Choroid plexus epithelial cell (primary cell): ENCODE measurements around the gene SEPTIN1.

Source experiments
- DNase-seq: peaks from one replicate; pipeline ENCODE4 v3.0.0-alpha.2; 2010; ENCODE audit warnings: low read depth
- H3K4me3 ChIP-seq: 2 replicates; pipeline ENCODE4 v1.5.1; 2011; ENCODE audit warnings: low read depth, mild to moderate bottlenecking, control low read depth, low read length, moderate library complexity
- TF ChIP-seq, protein P1 (sequence below): conservative IDR thresholded peaks from 2 replicates; pipeline ENCODE4 v1.5.1; 2011; ENCODE audit warnings: low read depth, mild to moderate bottlenecking, control low read depth, inconsistent platforms, low read length, moderate library complexity

SEPTIN1 gene

DNA sequence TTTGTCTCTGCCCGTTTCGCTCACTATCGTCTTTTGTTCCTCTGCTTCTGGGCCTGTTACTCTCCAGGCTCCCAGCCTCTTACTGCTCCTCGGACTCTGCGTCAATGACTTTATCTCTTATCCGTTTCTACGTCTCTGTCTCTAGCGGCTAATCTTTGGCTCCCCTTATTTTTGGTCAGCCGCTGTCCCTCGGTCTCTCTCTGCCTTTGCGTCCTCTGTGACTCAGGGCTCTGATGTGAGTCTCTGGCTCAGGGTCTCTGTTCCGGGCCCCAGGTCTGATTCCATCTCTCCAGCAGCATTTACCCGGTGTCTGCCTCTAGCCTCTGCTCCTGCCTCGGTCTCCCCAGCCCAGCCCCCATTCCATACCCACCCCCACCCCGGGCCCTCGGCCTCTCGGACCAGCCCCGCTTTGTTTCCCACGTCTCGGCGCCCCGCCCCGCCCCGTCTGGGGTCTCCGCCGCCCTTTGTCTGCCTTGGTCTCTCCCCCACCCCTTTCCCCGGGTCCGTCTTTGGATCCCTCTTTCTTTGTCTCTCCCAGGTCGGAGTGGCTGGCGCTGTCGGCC is 12.3 kb upstream of the SEPTIN1 start:
- peak overlapping the region; percentile 78 for H3K4me3 ChIP-seq
- DNase-seq = peak; percentile 34
- TF ChIP-seq, protein P1, sequence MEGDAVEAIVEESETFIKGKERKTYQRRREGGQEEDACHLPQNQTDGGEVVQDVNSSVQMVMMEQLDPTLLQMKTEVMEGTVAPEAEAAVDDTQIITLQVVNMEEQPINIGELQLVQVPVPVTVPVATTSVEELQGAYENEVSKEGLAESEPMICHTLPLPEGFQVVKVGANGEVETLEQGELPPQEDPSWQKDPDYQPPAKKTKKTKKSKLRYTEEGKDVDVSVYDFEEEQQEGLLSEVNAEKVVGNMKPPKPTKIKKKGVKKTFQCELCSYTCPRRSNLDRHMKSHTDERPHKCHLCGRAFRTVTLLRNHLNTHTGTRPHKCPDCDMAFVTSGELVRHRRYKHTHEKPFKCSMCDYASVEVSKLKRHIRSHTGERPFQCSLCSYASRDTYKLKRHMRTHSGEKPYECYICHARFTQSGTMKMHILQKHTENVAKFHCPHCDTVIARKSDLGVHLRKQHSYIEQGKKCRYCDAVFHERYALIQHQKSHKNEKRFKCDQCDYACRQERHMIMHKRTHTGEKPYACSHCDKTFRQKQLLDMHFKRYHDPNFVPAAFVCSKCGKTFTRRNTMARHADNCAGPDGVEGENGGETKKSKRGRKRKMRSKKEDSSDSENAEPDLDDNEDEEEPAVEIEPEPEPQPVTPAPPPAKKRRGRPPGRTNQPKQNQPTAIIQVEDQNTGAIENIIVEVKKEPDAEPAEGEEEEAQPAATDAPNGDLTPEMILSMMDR = no peak

DNA sequence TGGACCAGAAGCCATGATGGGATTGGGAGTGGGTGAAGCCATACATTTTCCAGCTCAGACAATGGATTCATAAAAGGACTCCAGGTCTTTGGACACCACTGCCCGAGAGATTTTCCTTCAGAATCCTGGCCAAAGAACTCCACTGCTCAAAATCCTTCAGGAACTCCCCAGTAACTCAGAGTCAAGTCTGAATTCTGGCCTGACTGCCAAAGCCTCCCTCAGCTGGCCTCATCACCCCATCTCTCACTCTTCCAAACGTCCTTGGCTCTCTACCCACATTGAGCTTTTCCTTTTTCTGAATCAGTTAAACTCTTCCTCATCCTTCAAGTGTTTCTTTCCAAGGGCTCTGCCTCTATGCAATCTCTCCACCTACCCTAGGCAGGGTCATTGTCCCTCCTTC is 1.2 kb upstream of the SEPTIN1 start:
- TF ChIP-seq, protein P1 = no peak
- no peak overlapping the region for H3K4me3 ChIP-seq
- DNase-seq = no peak

DNA sequence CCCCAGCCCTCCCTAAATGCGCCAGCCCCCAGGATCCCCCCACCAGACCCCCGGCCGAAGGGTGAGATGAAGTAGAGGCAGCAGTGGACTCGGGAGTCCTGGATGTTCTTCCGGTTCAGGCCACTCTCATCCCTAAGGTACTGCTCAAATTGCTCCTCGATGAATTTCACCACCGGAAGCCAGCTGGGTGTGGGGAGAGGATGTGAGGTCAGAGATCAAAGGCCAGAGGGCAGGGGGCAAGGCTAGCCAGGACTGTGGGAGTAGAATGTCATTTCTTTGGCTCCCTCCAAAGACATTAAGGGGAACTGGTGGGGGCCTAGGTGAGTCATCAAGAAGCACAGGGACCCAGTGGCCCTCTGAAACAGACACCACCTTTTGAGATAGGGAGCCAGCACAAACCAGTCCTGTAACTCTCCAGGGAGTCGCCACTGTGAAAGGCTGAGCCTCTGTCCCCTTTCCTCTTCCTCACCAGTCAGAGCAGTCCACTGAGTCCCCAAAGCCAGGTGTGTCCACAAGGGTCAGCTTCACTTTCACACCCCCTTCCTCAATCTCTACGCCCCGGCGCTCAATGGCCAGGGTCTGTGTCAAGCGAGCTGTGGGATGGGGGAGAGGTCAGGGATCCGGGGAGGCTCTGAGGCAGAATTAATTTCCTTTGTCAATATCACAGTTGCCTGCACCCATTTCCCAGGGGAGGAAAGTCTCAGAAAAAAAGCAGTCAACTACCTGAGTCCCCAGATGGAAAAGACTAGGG is 895 bp downstream of the SEPTIN1 start:
- TF ChIP-seq, protein P1 = no peak
- no peak overlapping the region for H3K4me3 ChIP-seq
- no peak for DNase-seq

DNA sequence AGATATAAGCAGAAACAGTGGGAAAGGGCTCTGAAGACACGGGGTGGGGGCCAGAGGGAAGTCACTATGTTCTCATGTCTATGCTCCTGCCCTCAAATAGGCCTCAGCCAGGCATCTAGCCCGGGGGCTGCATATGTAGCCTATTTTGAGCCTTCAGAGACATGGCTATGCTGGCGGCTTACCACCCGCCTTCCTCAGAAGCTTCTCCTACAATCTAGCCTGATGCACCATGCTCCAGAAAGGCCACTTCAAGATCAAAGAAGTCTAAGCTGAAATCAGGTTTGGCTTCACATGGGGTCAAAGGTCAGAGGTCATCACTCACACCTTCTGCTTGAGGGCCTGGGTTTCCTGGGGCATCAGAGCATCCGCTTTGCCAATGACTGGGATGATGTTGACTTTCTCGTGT is 1.6 kb downstream of the SEPTIN1 start:
- TF ChIP-seq, protein P1 = no peak
- no peak for DNase-seq
- H3K4me3 ChIP-seq = no peak overlapping the region

DNA sequence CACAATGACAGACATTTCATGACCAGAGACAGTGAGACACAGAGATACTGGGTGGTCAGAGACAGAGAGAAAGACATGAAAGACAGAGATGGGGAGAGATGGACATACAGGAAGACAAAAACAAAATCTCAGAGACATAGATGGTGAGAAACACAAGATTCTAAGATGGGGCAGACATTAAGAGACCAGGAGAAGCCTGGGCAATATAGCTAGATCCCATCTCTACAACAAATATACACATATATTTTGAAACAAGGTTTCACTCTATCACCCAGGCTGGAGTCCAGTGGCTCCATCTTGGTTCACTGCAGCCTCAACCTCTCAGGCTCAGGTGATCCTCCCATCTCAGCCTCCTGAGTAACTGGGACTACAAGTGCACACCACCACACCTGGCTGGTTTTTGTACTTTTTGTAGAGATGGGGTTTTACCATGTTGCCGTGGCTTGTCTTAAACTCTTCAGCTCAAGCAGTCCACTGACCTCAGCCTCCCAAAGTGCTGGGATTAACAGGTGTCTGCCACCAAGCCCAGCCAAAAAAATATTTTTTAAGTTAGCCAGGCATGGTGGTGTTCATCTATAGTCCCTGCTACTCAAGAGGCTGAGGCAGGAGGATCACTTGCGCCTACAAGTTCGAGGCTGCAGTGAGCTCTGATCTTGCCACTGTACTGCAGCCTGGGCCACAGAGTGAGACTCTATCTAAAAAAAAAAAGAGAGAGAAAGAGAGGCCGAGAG is 2.1 kb downstream of the SEPTIN1 start:
- TF ChIP-seq, protein P1 = no peak
- DNase-seq = no peak
- H3K4me3 ChIP-seq = no peak overlapping the region

DNA sequence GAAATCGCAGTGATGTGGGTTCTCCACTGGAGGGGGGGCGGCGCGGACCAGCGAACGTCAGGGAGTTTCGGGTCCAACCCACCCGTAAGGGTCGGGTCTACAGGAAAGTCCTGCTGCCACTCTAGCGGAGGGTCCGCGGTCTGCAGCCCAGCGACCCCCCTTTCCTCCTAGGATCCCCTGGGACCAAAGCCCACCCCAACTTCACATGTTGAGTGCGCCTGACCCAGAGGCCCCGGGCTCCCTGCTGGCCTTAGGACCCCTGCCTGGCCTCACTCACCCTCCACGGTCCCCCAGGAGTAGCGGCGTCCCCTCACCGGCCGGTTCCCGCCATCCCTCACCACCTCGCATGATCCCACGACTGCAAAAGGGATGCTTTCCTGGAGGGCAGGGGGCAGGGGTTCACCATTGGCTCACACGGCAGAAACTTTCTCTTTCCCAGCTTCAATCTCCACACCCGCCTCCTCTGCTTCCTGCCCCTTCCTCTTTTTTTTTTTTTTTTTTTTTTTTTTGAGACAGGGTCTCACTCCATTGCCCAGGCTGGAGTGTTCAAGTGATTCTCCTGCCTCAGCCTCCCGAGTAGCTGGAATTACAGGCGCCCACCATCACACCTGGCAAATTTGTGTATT is 3.1 kb downstream of the SEPTIN1 start:
- DNase-seq = no peak
- peak overlapping the region; percentile 76 for H3K4me3 ChIP-seq
- TF ChIP-seq, protein P1 = no peak
